Measurements from ENCODE around the gene CEMIP. TPM values are rescaled to one million over a fixed set of nuclear protein-coding genes. Genes with fewer than 3 reads are reported as not detected.
"Not testable (repeated sequence)": the region's sequence is repeated elsewhere in the genome, so short reads cannot be mapped to it uniquely, and the experiment has no call there.

Gene CEMIP
- total RNA-seq, 6 experiments from 2014 or later, result 0.64 to 0.74 TPM; not detected in 4

GRCh38 chr15:80957556-80957955 lies 178.4 kb downstream of the CEMIP start:
- no CpG with 5 or more reads among the region's 2 CpGs for WGBS (ENCODE audit: insufficient coverage, low coverage, low lambda C conversion rate, missing lambda C conversion rate)
- Histone ChIP-seq H3K9me3 (no peaks in the 10 kb centered on the region), H3K27me3 (no peaks in the 10 kb centered on the region), H3K27ac (no peak overlapping the region), H3K4me1 (no peaks in the 10 kb centered on the region), H3K4me3 (no peak overlapping the region), H3K36me3 (peaks cover 0 to 7% (median 0%) of the 10 kb centered on the region in 4 donors)
- intact Hi-C loops (cut with DNase I), result no loop called here
- ATAC-seq (no peak), DNase-seq (no peak)
- TF ChIP-seq CTCF (IDR thresholded peaks at IDR 0.05) (no peak), POLR2A (IDR thresholded peaks at IDR 0.05) (no peak)

- ATAC-seq (no peak), DNase-seq (no peak)
- H3K36me3 ChIP-seq, result peaks cover 0 to 7% (median 0%) of the 10 kb centered on the region in 4 donors
- no peak overlapping the region for H3K27ac ChIP-seq
- no peak overlapping the region for H3K4me3 ChIP-seq
- no peaks in the 10 kb centered on the region for H3K27me3 ChIP-seq
- H3K9me3 ChIP-seq, result no peaks in the 10 kb centered on the region
- TF ChIP-seq CTCF (IDR thresholded peaks at IDR 0.05), result no peak
- TF ChIP-seq POLR2A (IDR thresholded peaks at IDR 0.05), result no peak
- H3K4me1 ChIP-seq, result no peaks in the 10 kb centered on the region
- intact Hi-C loops (cut with DNase I), result no loop called here
- 87% methylated on average over 2 of the region's 2 CpGs for WGBS (ENCODE audit: insufficient coverage, low coverage, low lambda C conversion rate, missing lambda C conversion rate)
Observed at GRCh38 chr15:80957976-80958375, 178.8 kb downstream of the CEMIP start.

- Histone ChIP-seq H3K4me1 (no peaks in the 10 kb centered on the region), H3K36me3 (peaks cover 0 to 7% (median 0%) of the 10 kb centered on the region in 4 donors), H3K27me3 (no peaks in the 10 kb centered on the region), H3K4me3 (no peak overlapping the region), H3K27ac (no peak overlapping the region), H3K9me3 (no peaks in the 10 kb centered on the region)
- 93% methylated on average over 5 of the region's 9 CpGs for WGBS (ENCODE audit: insufficient coverage, low coverage, low lambda C conversion rate, missing lambda C conversion rate)
- TF ChIP-seq CTCF (IDR thresholded peaks at IDR 0.05), result no peak
- TF ChIP-seq POLR2A (IDR thresholded peaks at IDR 0.05), result no peak
- no peak for ATAC-seq
- no peak for DNase-seq
- intact Hi-C loops (cut with DNase I), result no loop called here
Observed at GRCh38 chr15:80958818-80959495, 179.8 kb downstream of the CEMIP start.

GRCh38 chr15:80965454-80965853 lies 186.3 kb downstream of the CEMIP start:
- ATAC-seq, H3K27ac ChIP-seq, H3K27me3 ChIP-seq, H3K36me3 ChIP-seq, H3K4me3 ChIP-seq, H3K9me3 ChIP-seq, H3K4me1 ChIP-seq, DNase-seq: not testable (repeated sequence)
- intact Hi-C loops (cut with DNase I), result loop anchor here in 1 of 2 donors (10.0 kb wide), 1 partner anchor 511 kb away; no protein-coding TSS in a partner anchor

- intact Hi-C loops (cut with DNase I), result loop anchor here in 1 of 2 donors (10.0 kb wide), 1 partner anchor 512 kb away; no protein-coding TSS in a partner anchor
Observed at GRCh38 chr15:80966431-80967197, 187.4 kb downstream of the CEMIP start.

More at GRCh38 chr15:80966431-80967197, 187.4 kb downstream of the CEMIP start:
- Histone ChIP-seq H3K27me3 (no peaks in the 10 kb centered on the region), H3K36me3 (no peaks in the 10 kb centered on the region), H3K9me3 (no peaks in the 10 kb centered on the region), H3K4me1 (no peaks in the 10 kb centered on the region), H3K4me3 (no peak overlapping the region), H3K27ac (no peak overlapping the region)
- ATAC-seq, result no peak
- 95% methylated on average over 8 of the region's 8 CpGs for WGBS (ENCODE audit: insufficient coverage, low coverage, low lambda C conversion rate, missing lambda C conversion rate)
- DNase-seq, result no peak
- TF ChIP-seq CTCF (IDR thresholded peaks at IDR 0.05) (no peak), POLR2A (IDR thresholded peaks at IDR 0.05) (no peak)
